ENCODE results near the gene DERL3. TPM values are rescaled to one million over a fixed set of nuclear protein-coding genes. Genes with fewer than 3 reads are reported as not detected.

Gene DERL3
- total RNA-seq, 4 donors from 2014 or later, result not detected

DNA sequence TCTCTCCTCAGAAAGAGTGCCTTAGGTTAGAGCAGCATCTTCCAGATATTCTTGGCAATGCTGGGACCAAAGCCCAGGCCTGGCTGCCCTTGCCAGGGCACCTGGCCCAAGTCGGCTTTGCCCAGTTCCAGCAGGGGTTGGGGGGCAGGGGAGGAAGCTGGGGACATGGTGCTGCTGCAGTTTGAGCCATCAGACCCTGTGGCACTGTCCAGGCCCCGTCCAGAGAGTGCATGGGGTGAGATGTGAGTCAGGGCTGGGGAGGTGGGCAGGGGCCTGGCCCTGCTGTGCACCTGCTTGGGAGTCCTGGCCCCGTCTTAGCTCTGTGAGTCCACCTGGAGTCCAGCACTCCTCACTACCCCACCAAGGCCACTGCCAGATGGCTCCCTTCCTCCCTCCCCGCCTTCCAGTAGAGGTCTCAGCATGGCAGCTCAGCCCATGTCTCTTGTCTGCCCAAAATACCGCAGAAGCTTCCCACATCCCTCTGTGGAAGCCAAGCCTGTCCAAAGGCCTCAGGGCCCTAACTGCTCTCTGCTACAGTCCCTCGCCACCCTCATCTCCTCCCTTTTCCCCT is 16.6 kb downstream of the DERL3 start:
- WGBS, result 84% methylated on average over 4 of the region's 6 CpGs
- TF ChIP-seq POLR2A (IDR thresholded peaks at IDR 0.05; ENCODE audit: low read depth), result no peak
- no peak for TF ChIP-seq EP300 (IDR thresholded peaks at IDR 0.05)
- no peak for TF ChIP-seq POLR2AphosphoS5 (IDR thresholded peaks at IDR 0.05)
- TF ChIP-seq, protein P1, sequence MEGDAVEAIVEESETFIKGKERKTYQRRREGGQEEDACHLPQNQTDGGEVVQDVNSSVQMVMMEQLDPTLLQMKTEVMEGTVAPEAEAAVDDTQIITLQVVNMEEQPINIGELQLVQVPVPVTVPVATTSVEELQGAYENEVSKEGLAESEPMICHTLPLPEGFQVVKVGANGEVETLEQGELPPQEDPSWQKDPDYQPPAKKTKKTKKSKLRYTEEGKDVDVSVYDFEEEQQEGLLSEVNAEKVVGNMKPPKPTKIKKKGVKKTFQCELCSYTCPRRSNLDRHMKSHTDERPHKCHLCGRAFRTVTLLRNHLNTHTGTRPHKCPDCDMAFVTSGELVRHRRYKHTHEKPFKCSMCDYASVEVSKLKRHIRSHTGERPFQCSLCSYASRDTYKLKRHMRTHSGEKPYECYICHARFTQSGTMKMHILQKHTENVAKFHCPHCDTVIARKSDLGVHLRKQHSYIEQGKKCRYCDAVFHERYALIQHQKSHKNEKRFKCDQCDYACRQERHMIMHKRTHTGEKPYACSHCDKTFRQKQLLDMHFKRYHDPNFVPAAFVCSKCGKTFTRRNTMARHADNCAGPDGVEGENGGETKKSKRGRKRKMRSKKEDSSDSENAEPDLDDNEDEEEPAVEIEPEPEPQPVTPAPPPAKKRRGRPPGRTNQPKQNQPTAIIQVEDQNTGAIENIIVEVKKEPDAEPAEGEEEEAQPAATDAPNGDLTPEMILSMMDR (IDR thresholded peaks at IDR 0.05), result no peak
- Histone ChIP-seq H3K9me3 (no peaks in the 10 kb centered on the region), H3K4me1 (peaks cover 0 to 35% (median 0%) of the 10 kb centered on the region in 4 donors), H3K4me3 (no peak overlapping the region), H3K36me3 (peaks cover 53 to 100% (median 99%) of the 10 kb centered on the region in 4 donors), H3K27me3 (no peaks in the 10 kb centered on the region), H3K27ac (replicated peaks in 1 of 4) (no peak overlapping the region)
- intact Hi-C loops (cut with DNase I), result no loop called here
- no peak for DNase-seq (ENCODE audit: extremely low spot score)

GRCh38 chr22:23820748-23821211 is 18.0 kb downstream of the DERL3 start:
- DNase-seq (ENCODE audit: extremely low spot score), result no peak
- intact Hi-C loops (cut with DNase I), result no loop called here
- H3K27ac ChIP-seq (replicated peaks in 1 of 4), result no peak overlapping the region
- H3K4me3 ChIP-seq, result no peak overlapping the region
- 54% methylated on average over 4 of the region's 4 CpGs for WGBS
- TF ChIP-seq EP300 (IDR thresholded peaks at IDR 0.05), result no peak
- TF ChIP-seq, protein P1 (IDR thresholded peaks at IDR 0.05), result no peak
- no peak for TF ChIP-seq POLR2A (IDR thresholded peaks at IDR 0.05; ENCODE audit: low read depth)
- no peak for TF ChIP-seq POLR2AphosphoS5 (IDR thresholded peaks at IDR 0.05)
- H3K4me1 ChIP-seq, result peaks cover 0 to 30% (median 0%) of the 10 kb centered on the region in 4 donors
- peaks cover 51 to 100% (median 99%) of the 10 kb centered on the region in 4 donors for H3K36me3 ChIP-seq
- H3K27me3 ChIP-seq, result no peaks in the 10 kb centered on the region
- no peaks in the 10 kb centered on the region for H3K9me3 ChIP-seq

DNA sequence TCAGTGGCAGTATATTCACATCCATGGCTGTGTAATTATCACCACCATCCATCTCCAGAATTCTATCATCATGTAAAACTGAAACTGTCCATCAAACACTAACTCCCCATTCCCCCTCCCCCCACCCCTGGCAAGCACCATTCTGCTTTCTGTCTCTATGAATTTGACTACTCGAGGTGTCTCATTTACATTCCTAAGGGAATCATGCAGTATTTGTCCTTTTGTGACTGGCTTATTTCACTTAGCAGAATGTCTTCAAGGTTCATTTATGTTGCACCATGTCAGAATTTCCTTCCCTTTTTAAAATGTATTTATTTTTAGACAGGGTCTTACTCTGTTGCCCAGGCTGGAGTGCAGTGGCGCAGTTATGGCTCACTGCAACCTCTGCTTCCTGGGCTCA is 20.3 kb downstream of the DERL3 start:
- H3K4me3 ChIP-seq, result no peak overlapping the region
- no peaks in the 10 kb centered on the region for H3K27me3 ChIP-seq
- WGBS, result 95% methylated on average over 2 of the region's 2 CpGs
- H3K4me1 ChIP-seq, result peaks cover 0 to 17% (median 0%) of the 10 kb centered on the region in 4 donors
- H3K36me3 ChIP-seq, result peaks cover 33 to 91% (median 85%) of the 10 kb centered on the region in 4 donors
- H3K9me3 ChIP-seq, result no peaks in the 10 kb centered on the region
- H3K27ac ChIP-seq (replicated peaks in 1 of 4), result no peak overlapping the region
- intact Hi-C loops (cut with DNase I), result no loop called here
- no peak for TF ChIP-seq POLR2A (IDR thresholded peaks at IDR 0.05; ENCODE audit: low read depth)
- TF ChIP-seq, protein P1 (IDR thresholded peaks at IDR 0.05), result no peak
- TF ChIP-seq EP300 (IDR thresholded peaks at IDR 0.05), result no peak
- TF ChIP-seq POLR2AphosphoS5 (IDR thresholded peaks at IDR 0.05), result no peak
- no peak for DNase-seq (ENCODE audit: extremely low spot score)

DNA sequence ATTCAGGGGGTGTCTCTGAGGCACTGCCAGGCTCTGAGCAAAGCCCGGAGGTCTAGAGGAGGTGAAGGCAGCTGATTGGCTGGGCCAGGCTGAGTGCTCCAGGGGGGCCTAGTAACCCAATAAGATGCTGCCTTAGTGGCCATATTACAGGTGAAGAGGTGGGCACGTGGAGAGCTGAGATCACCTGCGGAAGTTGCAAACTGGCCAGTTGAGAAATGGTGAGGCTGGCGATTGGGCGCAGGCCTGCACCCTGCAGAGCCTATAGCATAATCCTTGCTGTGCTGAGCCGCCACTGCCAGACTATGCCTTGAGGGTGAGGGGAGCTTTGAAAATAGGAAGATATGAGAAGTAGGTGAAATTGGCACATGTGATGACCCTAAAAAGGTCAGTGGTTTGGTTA is 21.7 kb downstream of the DERL3 start:
- H3K4me1 ChIP-seq, result peaks cover 0 to 8% (median 0%) of the 10 kb centered on the region in 4 donors
- no peak overlapping the region for H3K27ac ChIP-seq (replicated peaks in 1 of 4)
- no peak for TF ChIP-seq EP300 (IDR thresholded peaks at IDR 0.05)
- no peak for TF ChIP-seq POLR2A (IDR thresholded peaks at IDR 0.05; ENCODE audit: low read depth)
- TF ChIP-seq, protein P1 (IDR thresholded peaks at IDR 0.05), result no peak
- TF ChIP-seq POLR2AphosphoS5 (IDR thresholded peaks at IDR 0.05), result no peak
- 92% methylated on average over 6 of the region's 6 CpGs for WGBS
- no peaks in the 10 kb centered on the region for H3K9me3 ChIP-seq
- intact Hi-C loops (cut with DNase I), result no loop called here
- H3K4me3 ChIP-seq, result no peak overlapping the region
- no peaks in the 10 kb centered on the region for H3K27me3 ChIP-seq
- H3K36me3 ChIP-seq, result peaks cover 26 to 89% (median 73%) of the 10 kb centered on the region in 4 donors
- no peak for DNase-seq (ENCODE audit: extremely low spot score)
